Spleen (tissue), 7 donors: ENCODE results near the gene LCLAT1.

Experiments
- CTCF ChIP-seq, 11 experiments: fragments of 200-600 bp in 7 of 11; fragments of 450-650 bp in 4 of 11; sonication (generic) in 4 of 11; IDR thresholded peaks in 8 of 11; conservative IDR thresholded peaks in 3 of 11; 1 replicate in 7 of 11; 2 replicates in 4 of 11; pipeline versions ENCODE4 v1.4.0 to v1.8.0; 2016 to 2021; ENCODE audit warnings: antibody characterized with exemption in 11 of 11, inconsistent platforms in 4 of 11, mild to moderate bottlenecking in 1 of 11
- POLR2A ChIP-seq, 3 donors: fragments of 450-650 bp; IDR thresholded peaks; one replicate each; pipeline ENCODE4 v1.5.1; 2017; ENCODE audit warnings: antibody characterized with exemption in 3 of 3, mild to moderate bottlenecking in 1 of 3
- donor health status: DM: no; HTN: no; CAD: no; lungs with moderate emphysema.
- donor health status: DM: no; HTN: no; CAD: no.
- donor health status: DM: no; HTN: no; CAD: no.

GRCh38 chr2:30691948-30692828, 245.1 kb downstream of the LCLAT1 start:
- TF ChIP-seq POLR2A (IDR thresholded peaks at IDR 0.05): no peak
- no peak for TF ChIP-seq CTCF (IDR thresholded peaks at IDR 0.05 in 8 of 11, conservative IDR thresholded peaks at IDR 0.05 in 3 of 11)
